GM12872 (cell line): ENCODE results near the gene TTC22.

Source experiments
- CTCF ChIP-seq: IDR thresholded peaks from 3 replicates; pipeline ENCODE4 v1.5.1; 2011; ENCODE audit warnings: low read depth, mild to moderate bottlenecking, low read length, moderate library complexity; ENCODE audit not compliant: insufficient read depth

Gene TTC22

GRCh38 chr1:54811066-54811465 lies 9.9 kb upstream of the TTC22 start:
- no peak for TF ChIP-seq CTCF

GRCh38 chr1:54810153-54810942 lies 9.2 kb upstream of the TTC22 start:
- TF ChIP-seq CTCF: peak; percentile 96

GRCh38 chr1:54809496-54810074 lies 8.5 kb upstream of the TTC22 start:
- no peak for TF ChIP-seq CTCF

GRCh38 chr1:54808443-54809207 lies 7.5 kb upstream of the TTC22 start:
- TF ChIP-seq CTCF: no peak; the same call in 2 of the 3 replicates

GRCh38 chr1:54807756-54808155 lies 6.6 kb upstream of the TTC22 start:
- no peak for TF ChIP-seq CTCF

- TF ChIP-seq CTCF: no peak
These were observed 5.9 kb upstream of the TTC22 start for GRCh38 chr1:54806931-54807611.

- TF ChIP-seq CTCF: no peak
These were observed 4.9 kb upstream of the TTC22 start for GRCh38 chr1:54805981-54806381.
